CD4-positive, alpha-beta T cell (primary cell): ENCODE data around the gene RBP7. TPM values are rescaled to one million over a fixed set of nuclear protein-coding genes. Genes with fewer than 3 reads are reported as not detected.

ENCODE experiments used
- ATAC-seq: fragments of 200-7000 bp; cut with Tn5 transposase; one replicate; pipeline ENCODE4 v1.10.0; 2022; ENCODE audit warnings: mild to moderate bottlenecking; ENCODE audit not compliant: poor library complexity
- CTCF ChIA-PET: fragments of 350-600 bp; sonication (Branson Sonifier 250); formaldehyde crosslinking; loops from one replicate; lab custom pipeline; 2021; ENCODE audit warnings: antibody characterized with exemption, inconsistent platforms; lab: Charles Lee
- POLR2A ChIA-PET: fragments of 350-600 bp; sonication (Branson Sonifier 250); formaldehyde crosslinking; loops from one replicate; lab custom pipeline; 2021; ENCODE audit warnings: antibody characterized with exemption, inconsistent platforms; lab: Charles Lee
- DNase-seq, 14 experiments: peaks; one replicate each; pipeline ENCODE4 v3.0.0-alpha.2; 2013 to 2020; ENCODE audit warnings: mixed read lengths in 2 of 14
- H3K27ac ChIP-seq, 2 donors: one replicate each; pipeline versions ENCODE4 v1.5.1 to v1.7.0; 2013; ENCODE audit warnings: low read length in 2 of 2, low read depth in 1 of 2, mild to moderate bottlenecking in 1 of 2
- H3K27me3 ChIP-seq, 2 experiments: 1 replicate in 1 of 2; 2 replicates in 1 of 2; pipeline versions ENCODE4 v1.6.1 to v1.7.0; 2013; ENCODE audit warnings: low read length in 2 of 2, control low read depth in 1 of 2, mild to moderate bottlenecking in 1 of 2, moderate library complexity in 1 of 2; ENCODE audit not compliant: insufficient read depth in 2 of 2, control insufficient read depth in 1 of 2
- H3K36me3 ChIP-seq: one replicate; pipeline ENCODE4 v1.6.1; 2013; ENCODE audit warnings: low read length, control low read depth; ENCODE audit not compliant: insufficient read depth
- H3K4me1 ChIP-seq: one replicate; pipeline ENCODE4 v1.6.1; 2013; ENCODE audit warnings: low read length, control low read depth; ENCODE audit not compliant: insufficient read depth
- H3K4me3 ChIP-seq: one replicate; pipeline ENCODE4 v1.5.1; 2013; ENCODE audit warnings: mild to moderate bottlenecking, low read length, moderate library complexity
- H3K9me3 ChIP-seq, 2 experiments: 1 replicate in 1 of 2; 2 replicates in 1 of 2; pipeline versions ENCODE4 v1.6.1 to v1.7.0; 2013; ENCODE audit warnings: low read length in 2 of 2, mild to moderate bottlenecking in 2 of 2, control low read depth in 1 of 2, moderate library complexity in 1 of 2; ENCODE audit not compliant: control insufficient read depth in 1 of 2, insufficient read depth in 1 of 2
- H3K27ac Mint-ChIP-seq: one replicate; pipeline ENCODE4 v1.8.0; 2020; ENCODE audit warnings: mixed read lengths
- H3K27me3 Mint-ChIP-seq: one replicate; pipeline ENCODE4 v1.8.0; 2021; ENCODE audit warnings: mixed read lengths
- H3K36me3 Mint-ChIP-seq: one replicate; pipeline ENCODE4 v1.8.0; 2021; ENCODE audit warnings: low read depth, mixed read lengths
- H3K4me1 Mint-ChIP-seq: one replicate; pipeline ENCODE4 v1.8.0; 2021; ENCODE audit warnings: low read depth, mixed read lengths
- H3K4me3 Mint-ChIP-seq: one replicate; pipeline ENCODE4 v1.8.0; 2020; ENCODE audit warnings: mild to moderate bottlenecking, mixed read lengths
- H3K9me3 Mint-ChIP-seq: one replicate; pipeline ENCODE4 v1.8.0; 2020; ENCODE audit warnings: mixed read lengths
- intact Hi-C, 2 experiments: fragments of 100-400 bp; cut with DNase I in 1 of 2; cut with micrococcal nuclease in 1 of 2; formaldehyde crosslinking; loops; one replicate each; pipeline versions ENCODE4 v1.15.1 to v1.9.0; 2023 to 2025; cut with DNase I, micrococcal nuclease
- total RNA-seq, 174 experiments: library from RNA in 2 of 174; stranded (reverse) in 2 of 174; gene quantifications; one replicate each; pipeline ENCODE4 v1.2.3 and lab custom pipeline; 2021 to 2026
- TF ChIP-seq, protein P1 (sequence below): fragments of 200-600 bp; IDR thresholded peaks from one replicate; pipeline ENCODE4 v1.8.0; 2022; ENCODE audit warnings: antibody characterized with exemption, mild to moderate bottlenecking

RBP7 gene
- total RNA-seq, 2 experiments from 2014 or later: 0.70 TPM; not detected in 1

GRCh38 chr1:10057796-10058195 lies 60.8 kb downstream of the RBP7 start:
- no peak overlapping the region for H3K4me3 ChIP-seq
- peaks cover 15% of the 10 kb centered on the region for H3K4me1 Mint-ChIP-seq
- peaks cover 23% of the 10 kb centered on the region for H3K36me3 ChIP-seq
- H3K36me3 Mint-ChIP-seq: peaks cover 33% of the 10 kb centered on the region
- DNase-seq (no peak), ATAC-seq (no peak)
- ChIA-PET POLR2A (no interaction called here), CTCF (no interaction called here)
- no peaks in the 10 kb centered on the region for H3K9me3 ChIP-seq
- H3K4me1 ChIP-seq: no peaks in the 10 kb centered on the region
- intact Hi-C loops: no loop called here
- no peak overlapping the region for H3K4me3 Mint-ChIP-seq
- TF ChIP-seq, protein P1, sequence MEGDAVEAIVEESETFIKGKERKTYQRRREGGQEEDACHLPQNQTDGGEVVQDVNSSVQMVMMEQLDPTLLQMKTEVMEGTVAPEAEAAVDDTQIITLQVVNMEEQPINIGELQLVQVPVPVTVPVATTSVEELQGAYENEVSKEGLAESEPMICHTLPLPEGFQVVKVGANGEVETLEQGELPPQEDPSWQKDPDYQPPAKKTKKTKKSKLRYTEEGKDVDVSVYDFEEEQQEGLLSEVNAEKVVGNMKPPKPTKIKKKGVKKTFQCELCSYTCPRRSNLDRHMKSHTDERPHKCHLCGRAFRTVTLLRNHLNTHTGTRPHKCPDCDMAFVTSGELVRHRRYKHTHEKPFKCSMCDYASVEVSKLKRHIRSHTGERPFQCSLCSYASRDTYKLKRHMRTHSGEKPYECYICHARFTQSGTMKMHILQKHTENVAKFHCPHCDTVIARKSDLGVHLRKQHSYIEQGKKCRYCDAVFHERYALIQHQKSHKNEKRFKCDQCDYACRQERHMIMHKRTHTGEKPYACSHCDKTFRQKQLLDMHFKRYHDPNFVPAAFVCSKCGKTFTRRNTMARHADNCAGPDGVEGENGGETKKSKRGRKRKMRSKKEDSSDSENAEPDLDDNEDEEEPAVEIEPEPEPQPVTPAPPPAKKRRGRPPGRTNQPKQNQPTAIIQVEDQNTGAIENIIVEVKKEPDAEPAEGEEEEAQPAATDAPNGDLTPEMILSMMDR: no peak
- H3K27me3 ChIP-seq: no peaks in the 10 kb centered on the region
- H3K27ac Mint-ChIP-seq: no peak overlapping the region
- no peaks in the 10 kb centered on the region for H3K9me3 Mint-ChIP-seq
- H3K27ac ChIP-seq: no peak overlapping the region
- H3K27me3 Mint-ChIP-seq: no peaks in the 10 kb centered on the region

DNA sequence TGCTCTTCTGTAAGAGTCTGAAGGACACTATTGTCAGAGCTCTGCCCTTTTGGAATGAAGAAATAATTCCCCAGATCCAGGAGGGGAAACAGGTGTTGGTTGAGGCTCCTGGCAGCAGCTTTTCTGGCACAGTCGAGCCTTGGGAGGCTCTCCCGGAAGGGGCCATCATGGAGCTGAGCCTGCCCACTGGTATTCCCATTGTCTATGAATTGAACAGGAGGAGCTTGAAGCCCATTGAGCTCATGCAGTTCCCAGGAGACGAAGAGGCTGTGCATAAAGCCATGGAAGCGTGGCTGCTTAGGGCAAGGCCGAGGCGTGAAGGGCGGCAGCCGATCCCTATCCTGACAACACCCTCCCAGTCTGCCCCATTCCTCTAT lies 62.3 kb downstream of the RBP7 start:
- Mint-ChIP-seq H3K27me3 (no peaks in the 10 kb centered on the region), H3K36me3 (peaks cover 35% of the 10 kb centered on the region), H3K4me3 (no peak overlapping the region), H3K27ac (no peak overlapping the region), H3K9me3 (no peaks in the 10 kb centered on the region), H3K4me1 (peaks cover 21% of the 10 kb centered on the region)
- ChIA-PET POLR2A (interaction anchor here (0.9 kb wide), 1 partner anchor 12 kb away, joined by 3 read pairs; no protein-coding TSS in a partner anchor), CTCF (no interaction called here)
- Histone ChIP-seq H3K27me3 (no peaks in the 10 kb centered on the region), H3K9me3 (no peaks in the 10 kb centered on the region), H3K4me1 (no peaks in the 10 kb centered on the region), H3K4me3 (no peak overlapping the region), H3K36me3 (peaks cover 21% of the 10 kb centered on the region), H3K27ac (no peak overlapping the region)
- TF ChIP-seq, protein P1: no peak
- DNase-seq: no peak
- intact Hi-C loops: no loop called here
- no peak for ATAC-seq

DNA sequence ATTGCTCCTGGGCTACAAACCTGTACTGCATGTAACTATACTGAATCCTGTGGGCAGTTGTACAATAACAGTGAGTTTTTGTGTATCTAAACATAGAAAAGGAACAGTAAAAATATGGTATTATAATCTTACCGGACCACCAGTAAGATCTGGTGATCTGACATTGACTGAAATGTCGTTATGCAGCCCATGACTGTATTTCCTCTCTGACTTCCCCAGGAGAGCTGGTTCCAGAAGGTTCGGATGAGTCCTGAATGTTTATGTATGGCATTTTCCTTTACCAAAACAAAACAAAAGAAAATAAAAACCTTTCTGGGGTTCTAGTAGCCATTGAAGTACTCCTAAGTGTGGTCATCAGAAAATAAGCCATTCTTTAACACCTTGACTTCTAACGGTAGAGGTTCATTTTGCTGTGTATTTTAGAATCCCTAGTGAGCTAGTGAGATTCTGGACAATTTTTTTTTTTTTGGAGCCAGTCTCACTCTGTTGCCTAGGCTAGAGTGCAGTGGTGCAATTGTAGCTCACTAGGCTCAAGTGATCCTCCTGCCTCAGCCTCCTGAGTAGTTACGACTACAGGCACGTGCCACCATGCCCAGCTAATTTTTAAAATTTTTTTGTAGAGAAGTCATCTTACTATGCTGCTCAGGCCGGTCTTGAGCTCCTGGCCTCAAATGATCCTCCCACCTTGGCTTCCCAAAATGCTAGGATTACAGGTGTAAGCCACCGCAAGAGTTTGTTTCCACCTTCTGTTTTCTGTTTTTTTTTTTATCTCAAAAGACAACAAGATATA lies 63.5 kb downstream of the RBP7 start:
- H3K9me3 ChIP-seq: no peaks in the 10 kb centered on the region
- no peak overlapping the region for H3K27ac Mint-ChIP-seq
- ChIA-PET POLR2A (no interaction called here), CTCF (interaction anchor here (0.6 to 0.7 kb wide), 2 partner anchors 50 to 1216 kb away, joined by 3 read pairs; no protein-coding TSS in a partner anchor)
- H3K36me3 Mint-ChIP-seq: peaks cover 38% of the 10 kb centered on the region
- DNase-seq: no peak
- no peaks in the 10 kb centered on the region for H3K27me3 Mint-ChIP-seq
- no peaks in the 10 kb centered on the region for H3K9me3 Mint-ChIP-seq
- no peak for ATAC-seq
- H3K27ac ChIP-seq: no peak overlapping the region
- TF ChIP-seq, protein P1: no peak
- no peaks in the 10 kb centered on the region for H3K4me1 ChIP-seq
- intact Hi-C loops: no loop called here
- no peak overlapping the region for H3K4me3 Mint-ChIP-seq
- no peaks in the 10 kb centered on the region for H3K27me3 ChIP-seq
- peaks cover 28% of the 10 kb centered on the region for H3K4me1 Mint-ChIP-seq
- H3K4me3 ChIP-seq: no peak overlapping the region
- peaks cover 19% of the 10 kb centered on the region for H3K36me3 ChIP-seq
